ENCODE results near the gene HNRNPA2B1.

GRCh38 chr7:26179422-26179821 is 21.1 kb downstream of the HNRNPA2B1 start:
- no peak for TF ChIP-seq CTCF (IDR thresholded peaks at IDR 0.05)
- TF ChIP-seq POLR2A (IDR thresholded peaks at IDR 0.05), result no peak
- no peak for TF ChIP-seq EP300 (IDR thresholded peaks at IDR 0.05)

All from upper lobe of left lung (tissue), 4 donors.